HCT116 (cell line): ENCODE data around the gene VPS26B. TPM values are rescaled to one million over a fixed set of nuclear protein-coding genes. Genes with fewer than 3 reads are reported as not detected.

ENCODE experiments used
- ATAC-seq: fragments of 200-7000 bp; cut with Tn5 transposase; 2 replicates; pipeline ENCODE4 v1.9.1; 2020; ENCODE audit warnings: mild to moderate bottlenecking, moderate library complexity
- BruUV-seq: library from RNA; stranded (reverse); fragments of 400-500 nt; replicated peaks from 2 replicates; lab custom pipeline; 2021; lab: Mats Ljungman, UMichigan
- CTCF ChIA-PET: fragments of 300-600 bp; sonication (Branson Sonifier 250); formaldehyde crosslinking; loops from one replicate; lab custom pipeline; 2021; ENCODE audit warnings: antibody characterized with exemption; lab: Charles Lee
- POLR2A ChIA-PET: fragments of 300-600, 350-600 bp; sonication (Branson Sonifier 250); formaldehyde crosslinking; loops from one replicate; lab custom pipeline; 2021; ENCODE audit warnings: antibody characterized with exemption; lab: Charles Lee
- RAD21 ChIA-PET, 2 experiments: fragments of 300-600 bp; sonication (Branson Sonifier 250); formaldehyde crosslinking; loops; one replicate each; lab custom pipeline; 2023; ENCODE audit warnings: low total read pairs in 2 of 2; ENCODE audit not compliant: uncharacterized antibody in 2 of 2, unreplicated experiment in 2 of 2, low non-redundant PET in 1 of 2; lab: Charles Lee
- DNase-seq: peaks from one replicate; pipeline ENCODE4 v3.0.0-alpha.2; 2010; ENCODE audit warnings: low read depth, low spot score
- H2AFZ ChIP-seq: fragments of 200-600 bp; shearing (Covaris generic), sonication (generic); 2 replicates; pipeline ENCODE4 v1.6.1; 2017; ENCODE audit warnings: low read depth, mixed run types, mixed read lengths, antibody characterized with exemption, low read length; ENCODE audit not compliant: poor library complexity, severe bottlenecking
- H3K27ac ChIP-seq: 2 replicates; pipeline ENCODE4 v1.5.1; 2012; ENCODE audit warnings: low read depth, low read length
- H3K27me3 ChIP-seq: fragments of 200-600 bp; sonication (generic); 2 replicates; pipeline ENCODE4 v1.6.1; 2016; ENCODE audit warnings: mixed run types, low read length, mixed read lengths; ENCODE audit not compliant: insufficient read depth
- H3K36me3 ChIP-seq, 2 experiments: fragments of 200-500 bp in 1 of 2; fragments of 200-600 bp in 1 of 2; sonication (Bioruptor generic) in 1 of 2; sonication (generic) in 1 of 2; 2 replicates each; pipeline versions ENCODE4 v1.5.1 to v1.6.1; 2014 to 2016; ENCODE audit warnings: low read length in 2 of 2, inconsistent platforms in 1 of 2, mixed read lengths in 1 of 2, mixed run types in 1 of 2; ENCODE audit not compliant: insufficient read depth in 2 of 2, control insufficient read depth in 1 of 2
- H3K4me1 ChIP-seq, 2 experiments: fragments of 200-600 bp in 1 of 2; sonication (generic) in 1 of 2; 2 replicates each; pipeline versions ENCODE4 v1.5.1 to v1.6.1; 2012 to 2017; ENCODE audit warnings: low read length in 2 of 2, inconsistent platforms in 1 of 2, mild to moderate bottlenecking in 1 of 2, mixed read lengths in 1 of 2, mixed run types in 1 of 2, moderate library complexity in 1 of 2; ENCODE audit not compliant: insufficient read depth in 2 of 2, control insufficient read depth in 1 of 2
- H3K4me2 ChIP-seq: fragments of 200-600 bp; sonication (generic); 2 replicates; pipeline ENCODE4 v1.6.1; 2017; ENCODE audit warnings: mixed run types, low read length, mixed read lengths
- H3K4me3 ChIP-seq, 2 experiments: fragments of 200-600 bp in 1 of 2; sonication (generic) in 1 of 2; replicated peaks in 1 of 2; 2 replicates each; pipeline ENCODE4 v1.5.1; 2011 to 2016; ENCODE audit warnings: low read length in 2 of 2, control low read depth in 1 of 2, low read depth in 1 of 2, mild to moderate bottlenecking in 1 of 2, mixed read lengths in 1 of 2, mixed run types in 1 of 2
- H3K79me2 ChIP-seq: fragments of 200-600 bp; sonication (generic); 2 replicates; pipeline ENCODE4 v1.6.1; 2017; ENCODE audit warnings: mild to moderate bottlenecking, mixed run types, low read length, moderate library complexity, mixed read lengths; ENCODE audit not compliant: insufficient read depth
- H3K9ac ChIP-seq: fragments of 200-600 bp; sonication (generic); 2 replicates; pipeline ENCODE4 v1.6.1; 2016; ENCODE audit warnings: low read length, mixed read lengths
- H3K9me2 ChIP-seq: fragments of 200-600 bp; sonication (generic), shearing (Covaris generic); 2 replicates; pipeline ENCODE4 v1.6.1; 2017; ENCODE audit warnings: mixed run types, mild to moderate bottlenecking, moderate library complexity; ENCODE audit not compliant: insufficient read depth
- H3K9me3 ChIP-seq, 2 experiments: fragments of 200-500 bp in 1 of 2; fragments of 200-600 bp in 1 of 2; sonication (Bioruptor generic) in 1 of 2; sonication (generic) in 1 of 2; 2 replicates each; pipeline ENCODE4 v1.6.1; 2014 to 2017; ENCODE audit warnings: low read length in 2 of 2, mixed read lengths in 2 of 2, inconsistent platforms in 1 of 2, low read depth in 1 of 2, mild to moderate bottlenecking in 1 of 2, mixed run types in 1 of 2, moderate library complexity in 1 of 2; ENCODE audit not compliant: control insufficient read depth in 1 of 2, insufficient read depth in 1 of 2
- H4K20me1 ChIP-seq: fragments of 200-600 bp; sonication (generic), shearing (Covaris generic); 2 replicates; pipeline ENCODE4 v1.6.1; 2017; ENCODE audit warnings: mixed run types, mild to moderate bottlenecking, moderate library complexity; ENCODE audit not compliant: insufficient read depth
- CEBPB ChIP-seq: IDR thresholded peaks from 2 replicates; pipeline ENCODE4 v1.6.1; 2012; ENCODE audit warnings: low read depth
- EZH2 ChIP-seq: fragments of 200-600 bp; sonication (generic); IDR thresholded peaks from 2 replicates; pipeline ENCODE4 v1.6.1; 2017; ENCODE audit warnings: antibody characterized with exemption, mixed run types
- EZH2phosphoT487 ChIP-seq: fragments of 200-600 bp; IDR thresholded peaks from 2 replicates; pipeline ENCODE4 v1.6.1; 2018; ENCODE audit warnings: antibody characterized with exemption, borderline replicate concordance
- FOSL1 ChIP-seq: IDR thresholded peaks from 2 replicates; pipeline ENCODE4 v1.6.1; 2012; ENCODE audit warnings: low read depth
- POLR2AphosphoS5 ChIP-seq: IDR thresholded peaks from 2 replicates; pipeline ENCODE4 v1.6.1; 2011; ENCODE audit warnings: mild to moderate bottlenecking, low read depth, low read length, moderate library complexity
- SP1 ChIP-seq: IDR thresholded peaks from 2 replicates; pipeline ENCODE4 v1.6.1; 2012; ENCODE audit warnings: low read depth
- TCF7L2 ChIP-seq: IDR thresholded peaks from 2 replicates; pipeline ENCODE4 v1.7.0; 2011; ENCODE audit warnings: borderline replicate concordance, inconsistent platforms; ENCODE audit not compliant: insufficient read depth, insufficient read length; ENCODE audit errors: extremely low read depth
- ZBTB33 ChIP-seq: IDR thresholded peaks from 2 replicates; pipeline ENCODE4 v1.6.1; 2011; ENCODE audit warnings: mild to moderate bottlenecking, low read length, moderate library complexity; ENCODE audit not compliant: insufficient replicate concordance; ENCODE audit errors: extremely low read depth
- ZFX ChIP-seq: fragments of 450-650 bp; IDR thresholded peaks from 2 replicates; pipeline ENCODE4 v1.6.1; 2017
- ZNF274 ChIP-seq: fragments of 200-500 bp; sonication (Bioruptor generic); IDR thresholded peaks from 2 replicates; pipeline ENCODE4 v1.6.1; 2014; ENCODE audit warnings: mild to moderate bottlenecking, low read depth, low read length, inconsistent platforms
- intact Hi-C: fragments of 100-400 bp; cut with micrococcal nuclease; formaldehyde crosslinking; loops from 2 replicates; pipeline ENCODE4 v1.10.0; 2022
- total RNA-seq: library from RNA; stranded (reverse); gene quantifications from one replicate; pipeline ENCODE4 v1.2.1, GENCODE V29; 2021; ENCODE audit not compliant: unreplicated experiment
- TF ChIP-seq, protein P1 (sequence below): IDR thresholded peaks from 2 replicates; pipeline ENCODE4 v1.6.1; 2012

VPS26B gene
- total RNA-seq, 1 experiment from 2014 or later = 26.6 TPM

DNA sequence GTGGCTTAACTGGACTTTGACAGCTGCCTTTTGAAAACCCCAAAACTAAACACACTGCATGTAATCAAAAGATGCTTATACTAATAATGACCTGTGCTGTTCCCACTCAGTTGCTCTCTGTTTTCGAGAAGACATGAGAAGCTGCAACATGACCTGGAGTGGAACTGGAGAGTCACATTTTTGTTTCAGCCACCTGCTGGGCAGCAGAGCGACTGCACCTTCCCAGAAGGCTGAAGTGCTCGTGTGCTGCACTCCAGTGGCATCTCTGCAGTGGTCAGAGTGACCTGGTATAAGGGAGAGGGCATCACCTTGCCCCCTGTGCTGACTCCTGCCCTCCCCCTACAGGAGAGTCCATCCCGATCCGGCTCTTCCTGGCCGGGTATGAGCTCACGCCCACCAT, 20.1 kb downstream of the VPS26B start (continued):
- TF ChIP-seq TCF7L2 (no peak), FOSL1 (no peak), POLR2AphosphoS5 (no peak), ZFX (no peak), ZNF274 (no peak)

DNA sequence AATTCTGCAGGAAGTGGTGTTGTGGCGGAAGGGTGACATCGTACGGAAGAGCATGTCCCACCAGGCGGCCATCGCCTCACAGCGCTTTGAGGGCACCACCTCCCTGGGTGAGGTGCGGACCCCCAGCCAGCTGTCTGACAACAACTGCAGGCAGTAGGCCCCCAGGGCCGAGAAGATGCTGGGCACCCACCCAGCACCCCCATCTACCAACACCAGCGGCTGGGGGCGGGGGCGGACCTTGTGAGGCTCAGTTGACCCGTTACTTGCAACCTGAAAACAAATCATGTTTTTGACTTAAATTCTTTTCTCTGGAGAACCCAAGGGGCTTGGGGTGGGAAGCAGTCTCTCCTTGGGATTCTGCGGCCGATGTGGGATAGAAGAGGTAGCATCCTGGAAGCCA, 21.0 kb downstream of the VPS26B start:
- ATAC-seq = no peak

More for the DNA sequence above, 21.0 kb downstream of the VPS26B start:
- POLR2A ChIA-PET = no interaction called here
- no peaks in the 10 kb centered on the region for H3K27me3 ChIP-seq
- RAD21 ChIA-PET = no interaction called here
- peaks cover 19 to 24% of the 10 kb centered on the region in 2 experiments for H3K36me3 ChIP-seq
- no TSS peak for BruUV-seq
- no peaks in the 10 kb centered on the region for H3K4me1 ChIP-seq
- TF ChIP-seq SP1 (no peak), ZFX (no peak), EZH2 (no peak), ZNF274 (no peak), EZH2phosphoT487 (no peak), CEBPB (no peak), TCF7L2 (no peak), ZBTB33 (no peak)
- TF ChIP-seq, protein P1, sequence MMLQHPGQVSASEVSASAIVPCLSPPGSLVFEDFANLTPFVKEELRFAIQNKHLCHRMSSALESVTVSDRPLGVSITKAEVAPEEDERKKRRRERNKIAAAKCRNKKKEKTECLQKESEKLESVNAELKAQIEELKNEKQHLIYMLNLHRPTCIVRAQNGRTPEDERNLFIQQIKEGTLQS = no peak
- TF ChIP-seq, all 23 proteins: peak for 0
- H3K9me2 ChIP-seq = no peaks in the 10 kb centered on the region
- no peak overlapping the region for H3K4me2 ChIP-seq
- H4K20me1 ChIP-seq = no peaks in the 10 kb centered on the region
- no peaks in the 10 kb centered on the region for H3K9me3 ChIP-seq
- no peak overlapping the region for H3K9ac ChIP-seq
- CTCF ChIA-PET = no interaction called here
- intact Hi-C loops = no loop called here
- H3K79me2 ChIP-seq = no peaks in the 10 kb centered on the region
- no peak overlapping the region for H2AFZ ChIP-seq
- H3K27ac ChIP-seq = no peak overlapping the region
- no peak for DNase-seq
- no peak overlapping the region for H3K4me3 ChIP-seq
